Caco-2 (cell line): ENCODE data around the gene PLA2G7. TPM values are rescaled to one million over a fixed set of nuclear protein-coding genes. Genes with fewer than 3 reads are reported as not detected.

Source experiments
- BruUV-seq: library from RNA; stranded (reverse); fragments of 400-500 nt; replicated peaks from 2 replicates; lab custom pipeline; 2021; lab: Mats Ljungman, UMichigan
- CTCF ChIA-PET: fragments of 300-600 bp; sonication (Branson Sonifier 250); formaldehyde crosslinking; loops from one replicate; lab custom pipeline; 2022; ENCODE audit warnings: antibody characterized with exemption; lab: Charles Lee
- POLR2A ChIA-PET: fragments of 300-600 bp; sonication (Branson Sonifier 250); formaldehyde crosslinking; loops from one replicate; lab custom pipeline; 2022; ENCODE audit warnings: antibody characterized with exemption; lab: Charles Lee
- DNase-seq, 2 experiments: peaks; one replicate each; pipeline versions ENCODE4 v3.0.0 to v3.0.0-alpha.2; 2020 to 2022
- H3K27me3 ChIP-seq: replicated peaks from 2 replicates; pipeline ENCODE4 v1.6.0; 2011; ENCODE audit warnings: low read length; ENCODE audit not compliant: control insufficient read depth, insufficient read depth
- H3K36me3 ChIP-seq: 2 replicates; pipeline ENCODE4 v1.5.1; 2011; ENCODE audit warnings: low read length; ENCODE audit not compliant: control insufficient read depth, insufficient read depth
- H3K4me1 ChIP-seq: fragments of 250-450 bp; sonication (Bioruptor Pico); 2 replicates; pipeline ENCODE4 v1.5.1; 2020; ENCODE audit warnings: mild to moderate bottlenecking
- H3K4me3 ChIP-seq: 2 replicates; pipeline ENCODE4 v1.5.1; 2011; ENCODE audit warnings: low read depth, mild to moderate bottlenecking, control low read depth, low read length
- H3K9me3 ChIP-seq: fragments of 250-450 bp; sonication (Bioruptor Pico); 2 replicates; pipeline ENCODE4 v1.5.1; 2020; ENCODE audit warnings: mild to moderate bottlenecking, moderate library complexity
- H3K27ac Mint-ChIP-seq: one replicate; pipeline ENCODE4 v1.8.0; 2022; ENCODE audit warnings: mixed read lengths; ENCODE audit not compliant: unreplicated experiment
- H3K27me3 Mint-ChIP-seq: one replicate; pipeline ENCODE4 v1.8.0; 2022; ENCODE audit warnings: mixed read lengths; ENCODE audit not compliant: insufficient read depth, unreplicated experiment
- H3K36me3 Mint-ChIP-seq: one replicate; pipeline ENCODE4 v1.8.0; 2022; ENCODE audit warnings: mild to moderate bottlenecking, mixed read lengths; ENCODE audit not compliant: insufficient read depth, unreplicated experiment
- H3K4me1 Mint-ChIP-seq: one replicate; pipeline ENCODE4 v1.8.0; 2022; ENCODE audit warnings: low read depth, mixed read lengths; ENCODE audit not compliant: unreplicated experiment
- H3K4me3 Mint-ChIP-seq: one replicate; pipeline ENCODE4 v1.8.0; 2022; ENCODE audit warnings: mild to moderate bottlenecking, moderate library complexity, mixed read lengths; ENCODE audit not compliant: unreplicated experiment
- H3K9me3 Mint-ChIP-seq: one replicate; pipeline ENCODE4 v1.8.0; 2022; ENCODE audit warnings: mixed read lengths; ENCODE audit not compliant: unreplicated experiment
- CTCF ChIP-seq, 2 experiments: fragments of 200-600 bp in 1 of 2; IDR thresholded peaks; 1 replicate in 1 of 2; 2 replicates in 1 of 2; pipeline versions ENCODE4 v1.5.1 to v1.8.0; 2011 to 2022; ENCODE audit warnings: antibody characterized with exemption in 1 of 2, control low read depth in 1 of 2, inconsistent platforms in 1 of 2, low read depth in 1 of 2, low read length in 1 of 2, mild to moderate bottlenecking in 1 of 2, moderate library complexity in 1 of 2; ENCODE audit not compliant: insufficient read depth in 1 of 2, severe bottlenecking in 1 of 2, unreplicated experiment in 1 of 2
- intact Hi-C: fragments of 100-400 bp; cut with micrococcal nuclease; formaldehyde crosslinking; loops from one replicate; pipeline ENCODE4 v1.10.0; 2022; ENCODE audit not compliant: unreplicated experiment
- total RNA-seq: library from RNA; stranded (reverse); gene quantifications from 2 replicates; pipeline ENCODE4 v1.2.3, GENCODE V29; 2022

PLA2G7 gene
- total RNA-seq, 1 experiment from 2014 or later: 0.32 TPM

DNA sequence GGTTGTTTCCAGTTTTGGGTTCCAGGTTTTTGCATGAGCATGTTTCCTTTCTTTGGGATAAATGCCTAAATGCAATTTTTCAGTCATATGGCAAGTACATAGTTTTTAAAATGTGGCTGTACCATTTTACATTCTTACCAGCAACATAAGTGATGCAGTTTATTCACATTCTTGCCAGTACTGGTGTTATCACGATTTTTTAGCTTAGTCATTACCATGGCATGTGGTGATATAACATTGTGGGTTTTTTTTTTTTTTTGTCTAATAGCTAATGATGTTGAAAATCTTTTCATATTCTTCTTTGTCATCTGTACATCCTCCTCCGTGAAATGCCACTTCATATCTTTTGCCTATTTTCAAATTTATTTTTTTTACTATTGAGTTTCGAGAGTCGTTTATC lies 50.4 kb downstream of the PLA2G7 start:
- no peak for DNase-seq
- Mint-ChIP-seq H3K4me3 (no peak overlapping the region), H3K9me3 (no peaks in the 10 kb centered on the region), H3K27me3 (no peaks in the 10 kb centered on the region), H3K4me1 (no peaks in the 10 kb centered on the region), H3K36me3 (no peaks in the 10 kb centered on the region), H3K27ac (no peak overlapping the region)
- ChIA-PET CTCF (no interaction called here), POLR2A (no interaction called here)
- BruUV-seq: no TSS peak
- intact Hi-C loops: no loop called here
- no peaks in the 10 kb centered on the region for H3K27me3 ChIP-seq
- no peaks in the 10 kb centered on the region for H3K9me3 ChIP-seq
- TF ChIP-seq CTCF (IDR thresholded peaks at IDR 0.05; ENCODE audit: insufficient read depth in 1 of 2, low read depth in 1 of 2, low read length in 1 of 2, severe bottlenecking in 1 of 2, unreplicated experiment in 1 of 2): no peak
- H3K36me3 ChIP-seq: no peaks in the 10 kb centered on the region
- H3K4me3 ChIP-seq: no peak overlapping the region
- H3K4me1 ChIP-seq: no peaks in the 10 kb centered on the region

- Histone ChIP-seq H3K4me1 (no peaks in the 10 kb centered on the region), H3K36me3 (no peaks in the 10 kb centered on the region), H3K4me3 (no peak overlapping the region), H3K9me3 (no peaks in the 10 kb centered on the region), H3K27me3 (no peaks in the 10 kb centered on the region)
- peak in 1 of 2 experiments; percentile 4 for DNase-seq
- Mint-ChIP-seq H3K4me3 (no peak overlapping the region), H3K4me1 (no peaks in the 10 kb centered on the region), H3K27me3 (peaks cover 3% of the 10 kb centered on the region), H3K27ac (no peak overlapping the region), H3K9me3 (no peaks in the 10 kb centered on the region), H3K36me3 (no peaks in the 10 kb centered on the region)
- CTCF ChIA-PET: no interaction called here
- BruUV-seq: no TSS peak
- POLR2A ChIA-PET: no interaction called here
- intact Hi-C loops: loop anchor here (1.0 kb wide), 1 partner anchor 314 kb away; no protein-coding TSS in a partner anchor
- TF ChIP-seq CTCF (IDR thresholded peaks at IDR 0.05; ENCODE audit: insufficient read depth in 1 of 2, low read depth in 1 of 2, low read length in 1 of 2, severe bottlenecking in 1 of 2, unreplicated experiment in 1 of 2): peak; percentile 70 to 76
Measured at GRCh38 chr6:46677314-46677654, 57.9 kb downstream of the PLA2G7 start.

DNA sequence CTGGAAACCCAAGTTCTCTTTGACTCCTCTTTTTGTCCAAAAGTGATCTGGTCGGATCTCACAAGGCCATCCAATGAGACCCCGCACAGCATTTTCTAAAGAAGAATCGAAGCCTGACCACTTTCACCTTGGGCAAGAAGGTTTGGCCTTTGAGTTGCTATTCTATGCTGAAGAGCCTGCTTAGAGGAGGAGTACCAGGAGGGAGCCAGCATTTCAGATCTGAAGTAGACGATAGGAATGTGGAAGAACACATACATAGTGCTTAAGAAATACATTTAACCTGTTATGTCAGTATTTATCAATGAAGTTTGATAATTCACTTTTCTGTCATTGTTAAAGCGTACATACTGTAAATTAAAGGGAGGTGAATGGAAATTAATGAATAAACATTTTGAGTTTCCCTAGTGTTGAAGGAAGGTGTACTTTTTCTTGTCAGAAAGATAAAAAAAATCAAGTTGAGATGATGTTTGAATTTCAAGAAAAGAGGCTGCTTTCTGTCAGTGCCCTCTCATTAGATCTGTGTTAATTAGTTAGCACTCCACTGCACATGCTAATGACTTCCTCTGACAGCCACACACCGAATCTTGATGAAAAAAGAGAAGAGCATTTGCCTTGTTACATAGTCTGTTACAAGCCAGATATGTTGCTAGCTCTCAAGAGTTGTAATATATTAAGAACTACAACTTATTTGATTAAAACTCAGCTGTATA lies 58.4 kb downstream of the PLA2G7 start:
- Histone ChIP-seq H3K4me1 (no peaks in the 10 kb centered on the region), H3K9me3 (no peaks in the 10 kb centered on the region), H3K36me3 (no peaks in the 10 kb centered on the region), H3K4me3 (no peak overlapping the region), H3K27me3 (no peaks in the 10 kb centered on the region)
- CTCF ChIA-PET: no interaction called here
- no peaks in the 10 kb centered on the region for H3K36me3 Mint-ChIP-seq
- no peak overlapping the region for H3K4me3 Mint-ChIP-seq
- no peak overlapping the region for H3K27ac Mint-ChIP-seq
- intact Hi-C loops: loop anchor here (1.0 kb wide), 1 partner anchor 315 kb away; no protein-coding TSS in a partner anchor
- H3K4me1 Mint-ChIP-seq: no peaks in the 10 kb centered on the region
- TF ChIP-seq CTCF (IDR thresholded peaks at IDR 0.05; ENCODE audit: insufficient read depth in 1 of 2, low read depth in 1 of 2, low read length in 1 of 2, severe bottlenecking in 1 of 2, unreplicated experiment in 1 of 2): no peak
- POLR2A ChIA-PET: no interaction called here
- no peak for DNase-seq
- peaks cover 3% of the 10 kb centered on the region for H3K27me3 Mint-ChIP-seq
- BruUV-seq: no TSS peak
- H3K9me3 Mint-ChIP-seq: no peaks in the 10 kb centered on the region
